Panc1 (cell line): ENCODE measurements around the gene TAB2.

Experiments used
- POLR2AphosphoS5 ChIP-seq: IDR thresholded peaks from 2 replicates; pipeline ENCODE4 v1.6.1; 2012; ENCODE audit warnings: mild to moderate bottlenecking, low read depth, low read length, moderate library complexity
- TF ChIP-seq, protein P1 (sequence below): fragments of 450-650 bp; IDR thresholded peaks from 2 replicates; pipeline ENCODE4 v1.5.1; 2017; ENCODE audit warnings: mild to moderate bottlenecking
- TF ChIP-seq, protein P2 (sequence below), 2 experiments: IDR thresholded peaks; 2 replicates each; pipeline ENCODE4 v1.6.1; 2011 to 2012; ENCODE audit warnings: low read depth in 2 of 2, control low read depth in 1 of 2, low read length in 1 of 2, mild to moderate bottlenecking in 1 of 2, moderate library complexity in 1 of 2; ENCODE audit not compliant: insufficient read depth in 1 of 2

- TF ChIP-seq, protein P1, sequence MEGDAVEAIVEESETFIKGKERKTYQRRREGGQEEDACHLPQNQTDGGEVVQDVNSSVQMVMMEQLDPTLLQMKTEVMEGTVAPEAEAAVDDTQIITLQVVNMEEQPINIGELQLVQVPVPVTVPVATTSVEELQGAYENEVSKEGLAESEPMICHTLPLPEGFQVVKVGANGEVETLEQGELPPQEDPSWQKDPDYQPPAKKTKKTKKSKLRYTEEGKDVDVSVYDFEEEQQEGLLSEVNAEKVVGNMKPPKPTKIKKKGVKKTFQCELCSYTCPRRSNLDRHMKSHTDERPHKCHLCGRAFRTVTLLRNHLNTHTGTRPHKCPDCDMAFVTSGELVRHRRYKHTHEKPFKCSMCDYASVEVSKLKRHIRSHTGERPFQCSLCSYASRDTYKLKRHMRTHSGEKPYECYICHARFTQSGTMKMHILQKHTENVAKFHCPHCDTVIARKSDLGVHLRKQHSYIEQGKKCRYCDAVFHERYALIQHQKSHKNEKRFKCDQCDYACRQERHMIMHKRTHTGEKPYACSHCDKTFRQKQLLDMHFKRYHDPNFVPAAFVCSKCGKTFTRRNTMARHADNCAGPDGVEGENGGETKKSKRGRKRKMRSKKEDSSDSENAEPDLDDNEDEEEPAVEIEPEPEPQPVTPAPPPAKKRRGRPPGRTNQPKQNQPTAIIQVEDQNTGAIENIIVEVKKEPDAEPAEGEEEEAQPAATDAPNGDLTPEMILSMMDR, result no peak
- no peak for TF ChIP-seq POLR2AphosphoS5
- TF ChIP-seq, protein P2, sequence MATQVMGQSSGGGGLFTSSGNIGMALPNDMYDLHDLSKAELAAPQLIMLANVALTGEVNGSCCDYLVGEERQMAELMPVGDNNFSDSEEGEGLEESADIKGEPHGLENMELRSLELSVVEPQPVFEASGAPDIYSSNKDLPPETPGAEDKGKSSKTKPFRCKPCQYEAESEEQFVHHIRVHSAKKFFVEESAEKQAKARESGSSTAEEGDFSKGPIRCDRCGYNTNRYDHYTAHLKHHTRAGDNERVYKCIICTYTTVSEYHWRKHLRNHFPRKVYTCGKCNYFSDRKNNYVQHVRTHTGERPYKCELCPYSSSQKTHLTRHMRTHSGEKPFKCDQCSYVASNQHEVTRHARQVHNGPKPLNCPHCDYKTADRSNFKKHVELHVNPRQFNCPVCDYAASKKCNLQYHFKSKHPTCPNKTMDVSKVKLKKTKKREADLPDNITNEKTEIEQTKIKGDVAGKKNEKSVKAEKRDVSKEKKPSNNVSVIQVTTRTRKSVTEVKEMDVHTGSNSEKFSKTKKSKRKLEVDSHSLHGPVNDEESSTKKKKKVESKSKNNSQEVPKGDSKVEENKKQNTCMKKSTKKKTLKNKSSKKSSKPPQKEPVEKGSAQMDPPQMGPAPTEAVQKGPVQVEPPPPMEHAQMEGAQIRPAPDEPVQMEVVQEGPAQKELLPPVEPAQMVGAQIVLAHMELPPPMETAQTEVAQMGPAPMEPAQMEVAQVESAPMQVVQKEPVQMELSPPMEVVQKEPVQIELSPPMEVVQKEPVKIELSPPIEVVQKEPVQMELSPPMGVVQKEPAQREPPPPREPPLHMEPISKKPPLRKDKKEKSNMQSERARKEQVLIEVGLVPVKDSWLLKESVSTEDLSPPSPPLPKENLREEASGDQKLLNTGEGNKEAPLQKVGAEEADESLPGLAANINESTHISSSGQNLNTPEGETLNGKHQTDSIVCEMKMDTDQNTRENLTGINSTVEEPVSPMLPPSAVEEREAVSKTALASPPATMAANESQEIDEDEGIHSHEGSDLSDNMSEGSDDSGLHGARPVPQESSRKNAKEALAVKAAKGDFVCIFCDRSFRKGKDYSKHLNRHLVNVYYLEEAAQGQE (IDR thresholded peaks at IDR 0.05; ENCODE audit: insufficient read depth in 1 of 2, low read depth in 2 of 2, low read length in 1 of 2), result no peak
Measured at GRCh38 chr6:149285626-149286025, 31.9 kb upstream of the TAB2 start.
